Large intestine (tissue), 3 donors: ENCODE data around the gene RPN2. TPM values are rescaled to one million over a fixed set of nuclear protein-coding genes. Genes with fewer than 3 reads are reported as not detected.

Experiments
- DNase-seq, 2 donors: peaks; one replicate each; pipeline versions ENCODE4 v3.0.0 to v3.0.0-alpha.2; 2013
- H3K27ac ChIP-seq: one replicate; pipeline ENCODE4 v1.5.1; 2013; ENCODE audit warnings: low read length
- H3K27me3 ChIP-seq: 2 replicates; pipeline ENCODE4 v1.6.1; 2013; ENCODE audit warnings: low read length; ENCODE audit not compliant: control insufficient read depth, insufficient read depth
- H3K36me3 ChIP-seq: 2 replicates; pipeline ENCODE4 v1.6.1; 2013; ENCODE audit warnings: low read length; ENCODE audit not compliant: control insufficient read depth, insufficient read depth
- H3K4me1 ChIP-seq: one replicate; pipeline ENCODE4 v1.6.1; 2013; ENCODE audit warnings: low read length; ENCODE audit not compliant: control insufficient read depth, insufficient read depth
- H3K4me3 ChIP-seq: one replicate; pipeline ENCODE4 v1.5.1; 2013; ENCODE audit warnings: low read length
- H3K9me3 ChIP-seq: one replicate; pipeline ENCODE4 v1.6.1; 2013; ENCODE audit warnings: mild to moderate bottlenecking, low read depth, low read length, moderate library complexity; ENCODE audit not compliant: control insufficient read depth
- WGBS: methylation state at CpG from one replicate; pipeline ENCODE4 v1.1.5; 2013; ENCODE audit warnings: low lambda C conversion rate; ENCODE audit not compliant: insufficient coverage; 5-methylcytosine and 5-hydroxymethylcytosine counted together
- polyA plus RNA-seq: library from polyadenylated mRNA; unstranded; fragments of 120-200 nt; gene quantifications from one replicate; pipeline ENCODE4 v1.2.1, GENCODE V29; 2013

RPN2 gene
- polyA plus RNA-seq, 1 donor = 177 TPM

GRCh38 chr20:37152284-37152683 lies 26.8 kb upstream of the RPN2 start:
- 100% methylated on average over 1 of the region's 7 CpGs for WGBS
- DNase-seq = no peak
- Histone ChIP-seq H3K36me3 (no peaks in the 10 kb centered on the region), H3K27ac (no peak overlapping the region), H3K27me3 (no peaks in the 10 kb centered on the region), H3K9me3 (peaks cover 4% of the 10 kb centered on the region), H3K4me3 (no peak overlapping the region), H3K4me1 (no peaks in the 10 kb centered on the region)

GRCh38 chr20:37154684-37155298 lies 24.3 kb upstream of the RPN2 start:
- Histone ChIP-seq H3K9me3 (peaks cover 4% of the 10 kb centered on the region), H3K4me3 (no peak overlapping the region), H3K27ac (no peak overlapping the region), H3K27me3 (no peaks in the 10 kb centered on the region), H3K36me3 (no peaks in the 10 kb centered on the region), H3K4me1 (no peaks in the 10 kb centered on the region)
- 80% methylated on average over 1 of the region's 6 CpGs for WGBS
- no peak for DNase-seq

GRCh38 chr20:37155987-37156386 lies 23.1 kb upstream of the RPN2 start:
- Histone ChIP-seq H3K4me3 (no peak overlapping the region), H3K9me3 (no peaks in the 10 kb centered on the region), H3K27ac (no peak overlapping the region), H3K4me1 (no peaks in the 10 kb centered on the region), H3K27me3 (no peaks in the 10 kb centered on the region), H3K36me3 (no peaks in the 10 kb centered on the region)
- 82% methylated on average over 6 of the region's 9 CpGs for WGBS
- DNase-seq = no peak

- Histone ChIP-seq H3K36me3 (no peaks in the 10 kb centered on the region), H3K9me3 (no peaks in the 10 kb centered on the region), H3K27ac (no peak overlapping the region), H3K27me3 (no peaks in the 10 kb centered on the region), H3K4me1 (no peaks in the 10 kb centered on the region), H3K4me3 (no peak overlapping the region)
- DNase-seq = no peak
- WGBS = no CpG with 5 or more reads among the region's 4 CpGs
Observed at GRCh38 chr20:37158248-37158647, 20.9 kb upstream of the RPN2 start.

GRCh38 chr20:37160683-37161082 lies 18.4 kb upstream of the RPN2 start:
- Histone ChIP-seq H3K27me3 (no peaks in the 10 kb centered on the region), H3K36me3 (no peaks in the 10 kb centered on the region), H3K27ac (no peak overlapping the region), H3K4me3 (no peak overlapping the region), H3K9me3 (no peaks in the 10 kb centered on the region), H3K4me1 (no peaks in the 10 kb centered on the region)
- DNase-seq = no peak
- WGBS = no CpG with 5 or more reads among the region's 10 CpGs

- Histone ChIP-seq H3K27ac (no peak overlapping the region), H3K4me1 (no peaks in the 10 kb centered on the region), H3K4me3 (no peak overlapping the region), H3K36me3 (no peaks in the 10 kb centered on the region), H3K9me3 (no peaks in the 10 kb centered on the region), H3K27me3 (no peaks in the 10 kb centered on the region)
- 20% methylated on average over 1 of the region's 12 CpGs for WGBS
- no peak for DNase-seq
Observed at GRCh38 chr20:37161830-37162549, 17.1 kb upstream of the RPN2 start.

GRCh38 chr20:37162646-37163045 lies 16.5 kb upstream of the RPN2 start:
- DNase-seq = no peak
- Histone ChIP-seq H3K27me3 (no peaks in the 10 kb centered on the region), H3K9me3 (no peaks in the 10 kb centered on the region), H3K4me1 (no peaks in the 10 kb centered on the region), H3K36me3 (peaks cover 3% of the 10 kb centered on the region), H3K27ac (no peak overlapping the region), H3K4me3 (no peak overlapping the region)
- WGBS = no CpG with 5 or more reads among the region's 6 CpGs

GRCh38 chr20:37163832-37164554 lies 15.1 kb upstream of the RPN2 start:
- no peaks in the 10 kb centered on the region for H3K27me3 ChIP-seq
- WGBS = 89% methylated on average over 3 of the region's 4 CpGs

GRCh38 chr20:37165031-37165430 lies 14.1 kb upstream of the RPN2 start:
- no CpG with 5 or more reads among the region's 1 CpG for WGBS

More at GRCh38 chr20:37163832-37164554, 15.1 kb upstream of the RPN2 start:
- Histone ChIP-seq H3K36me3 (peaks cover 3% of the 10 kb centered on the region), H3K9me3 (no peaks in the 10 kb centered on the region), H3K4me1 (no peaks in the 10 kb centered on the region), H3K27ac (no peak overlapping the region), H3K4me3 (no peak overlapping the region)
- DNase-seq = no peak

GRCh38 chr20:37166867-37167266 lies 12.3 kb upstream of the RPN2 start:
- 87% methylated on average over 3 of the region's 5 CpGs for WGBS
- Histone ChIP-seq H3K27ac (no peak overlapping the region), H3K27me3 (no peaks in the 10 kb centered on the region), H3K4me3 (no peak overlapping the region), H3K4me1 (no peaks in the 10 kb centered on the region), H3K36me3 (peaks cover 3% of the 10 kb centered on the region), H3K9me3 (no peaks in the 10 kb centered on the region)
- no peak for DNase-seq

More at GRCh38 chr20:37165031-37165430, 14.1 kb upstream of the RPN2 start:
- H3K27me3 ChIP-seq = no peaks in the 10 kb centered on the region
- no peak overlapping the region for H3K27ac ChIP-seq
- no peak overlapping the region for H3K4me3 ChIP-seq
- no peaks in the 10 kb centered on the region for H3K4me1 ChIP-seq
- no peak for DNase-seq
- no peaks in the 10 kb centered on the region for H3K9me3 ChIP-seq
- H3K36me3 ChIP-seq = peaks cover 3% of the 10 kb centered on the region
